ENCODE data around the gene LIFR.

The LIFR gene

GRCh38 chr5:38431242-38431853 lies 125.1 kb downstream of the LIFR start:
- in situ Hi-C loops (cut with HindIII; ENCODE audit: low sequenced_read_pairs): no loop called here
- no peak overlapping the region for H3K4me3 ChIP-seq (ENCODE audit: low read depth, low read length)

GRCh38 chr5:38426986-38427950 lies 129.2 kb downstream of the LIFR start:
- no peak for DNase-seq (ENCODE audit: low read depth, low spot score)
- in situ Hi-C loops (cut with HindIII; ENCODE audit: low sequenced_read_pairs): no loop called here
- no peak for TF ChIP-seq CTCF (IDR thresholded peaks at IDR 0.05; ENCODE audit: low read depth, low read length)

More at GRCh38 chr5:38431242-38431853, 125.1 kb downstream of the LIFR start:
- no peak for DNase-seq (ENCODE audit: low read depth, low spot score)
- TF ChIP-seq CTCF (IDR thresholded peaks at IDR 0.05; ENCODE audit: low read depth, low read length): no peak

GRCh38 chr5:38426490-38426889 lies 130.0 kb downstream of the LIFR start:
- in situ Hi-C loops (cut with HindIII; ENCODE audit: low sequenced_read_pairs): no loop called here
- TF ChIP-seq CTCF (IDR thresholded peaks at IDR 0.05; ENCODE audit: low read depth, low read length): no peak
- no peak for DNase-seq (ENCODE audit: low read depth, low spot score)
- no peak overlapping the region for H3K4me3 ChIP-seq (ENCODE audit: low read depth, low read length)

More at GRCh38 chr5:38426986-38427950, 129.2 kb downstream of the LIFR start:
- no peak overlapping the region for H3K4me3 ChIP-seq (ENCODE audit: low read depth, low read length)

Data from astrocyte of the spinal cord (primary cell).